ENCODE measurements around the gene FBLN2. TPM values are rescaled to one million over a fixed set of nuclear protein-coding genes. Genes with fewer than 3 reads are reported as not detected.
"Not testable (repeated sequence)": the region's sequence is repeated elsewhere in the genome, so short reads cannot be mapped to it uniquely, and the experiment has no call there.

Gene FBLN2
- polyA plus RNA-seq, 1 donor = 14.4 TPM

DNA sequence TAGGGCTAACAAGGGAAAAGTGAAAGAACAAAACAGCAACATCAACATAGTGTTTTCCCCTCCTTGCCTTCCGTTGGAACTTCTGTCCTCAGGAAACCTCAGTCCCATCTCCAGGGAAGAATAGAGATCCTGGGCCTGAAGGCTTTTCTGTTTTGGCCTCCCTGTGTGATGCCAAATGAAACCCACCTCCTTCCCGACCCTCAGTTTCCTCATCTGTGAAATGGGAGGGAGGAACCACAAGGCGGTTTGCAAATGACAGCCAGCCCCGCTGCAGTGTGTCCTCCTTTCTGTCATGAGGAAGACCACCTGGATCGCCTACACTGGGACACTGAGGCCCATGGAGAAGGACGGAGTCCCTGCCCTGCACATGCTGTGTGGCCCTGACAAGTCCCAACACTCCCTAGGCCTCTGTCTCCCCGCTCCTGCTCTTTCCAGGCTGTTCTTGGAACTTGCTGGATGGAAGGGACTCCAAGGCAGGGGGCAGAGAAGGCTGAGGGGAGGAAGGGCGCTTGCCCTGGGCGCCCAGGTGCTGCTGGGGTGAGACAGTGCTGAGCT is 28.5 kb upstream of the FBLN2 start:
- H3K36me3 ChIP-seq (ENCODE audit: control insufficient read depth, insufficient read depth, low read length) = no peaks in the 10 kb centered on the region
- WGBS (ENCODE audit: insufficient coverage, low lambda C conversion rate) = 60% methylated on average over 1 of the region's 9 CpGs
- no peaks in the 10 kb centered on the region for H3K4me1 ChIP-seq (ENCODE audit: control insufficient read depth, insufficient read depth, low read length)

DNA sequence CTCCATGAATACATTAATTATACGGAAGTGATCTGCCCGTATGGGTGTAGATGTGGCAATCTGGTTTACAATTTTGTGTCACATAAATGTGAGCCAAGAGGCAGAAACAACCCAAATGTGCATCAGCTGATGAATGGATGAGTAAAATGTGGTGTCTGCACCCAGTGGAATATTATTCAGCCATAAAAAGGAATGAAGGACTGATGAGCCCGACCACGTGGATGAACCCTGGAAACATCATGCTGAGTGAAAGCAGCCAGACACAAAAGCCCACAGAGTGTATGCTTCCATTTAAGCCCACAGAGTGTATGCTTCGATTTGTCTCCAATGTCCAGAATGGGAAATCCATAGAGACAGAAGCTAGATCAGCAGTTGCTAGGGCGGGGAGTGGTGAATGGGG is 27.6 kb upstream of the FBLN2 start:
- Histone ChIP-seq H3K27me3 (ENCODE audit: control insufficient read depth, insufficient read depth, low read length) (no peaks in the 10 kb centered on the region), H3K27ac (ENCODE audit: low read length) (no peak overlapping the region), H3K4me1 (ENCODE audit: control insufficient read depth, insufficient read depth, low read length) (no peaks in the 10 kb centered on the region), H3K36me3 (ENCODE audit: control insufficient read depth, insufficient read depth, low read length) (no peaks in the 10 kb centered on the region), H3K9me3 (ENCODE audit: control insufficient read depth, low read depth, low read length) (no peaks in the 10 kb centered on the region), H3K4me3 (ENCODE audit: low read length) (no peak overlapping the region)
- no peak for DNase-seq
- WGBS (ENCODE audit: insufficient coverage, low lambda C conversion rate) = no CpG with 5 or more reads among the region's 6 CpGs

More for the DNA sequence above, 28.5 kb upstream of the FBLN2 start:
- H3K27me3 ChIP-seq (ENCODE audit: control insufficient read depth, insufficient read depth, low read length) = no peaks in the 10 kb centered on the region
- no peak overlapping the region for H3K27ac ChIP-seq (ENCODE audit: low read length)
- H3K9me3 ChIP-seq (ENCODE audit: control insufficient read depth, low read depth, low read length) = no peaks in the 10 kb centered on the region
- H3K4me3 ChIP-seq (ENCODE audit: low read length) = no peak overlapping the region
- DNase-seq = no peak

GRCh38 chr3:13521749-13522148 is 27.2 kb upstream of the FBLN2 start:
- not testable (repeated sequence) for H3K4me3 ChIP-seq (ENCODE audit: low read length); H3K27ac ChIP-seq (ENCODE audit: low read length); H3K27me3 ChIP-seq (ENCODE audit: control insufficient read depth, insufficient read depth, low read length); H3K9me3 ChIP-seq (ENCODE audit: control insufficient read depth, low read depth, low read length); H3K36me3 ChIP-seq (ENCODE audit: control insufficient read depth, insufficient read depth, low read length); DNase-seq; H3K4me1 ChIP-seq (ENCODE audit: control insufficient read depth, insufficient read depth, low read length)
- no CpG with 5 or more reads among the region's 2 CpGs for WGBS (ENCODE audit: insufficient coverage, low lambda C conversion rate)

GRCh38 chr3:13522236-13522635 is 26.7 kb upstream of the FBLN2 start:
- no peaks in the 10 kb centered on the region for H3K4me1 ChIP-seq (ENCODE audit: control insufficient read depth, insufficient read depth, low read length)
- no peaks in the 10 kb centered on the region for H3K27me3 ChIP-seq (ENCODE audit: control insufficient read depth, insufficient read depth, low read length)
- H3K36me3 ChIP-seq (ENCODE audit: control insufficient read depth, insufficient read depth, low read length) = no peaks in the 10 kb centered on the region
- no peak overlapping the region for H3K4me3 ChIP-seq (ENCODE audit: low read length)
- no peak overlapping the region for H3K27ac ChIP-seq (ENCODE audit: low read length)
- no CpG with 5 or more reads among the region's 5 CpGs for WGBS (ENCODE audit: insufficient coverage, low lambda C conversion rate)
- H3K9me3 ChIP-seq (ENCODE audit: control insufficient read depth, low read depth, low read length) = no peaks in the 10 kb centered on the region
- no peak for DNase-seq

GRCh38 chr3:13524979-13525669 is 23.8 kb upstream of the FBLN2 start:
- H3K27ac ChIP-seq (ENCODE audit: low read length) = no peak overlapping the region
- no peak overlapping the region for H3K4me3 ChIP-seq (ENCODE audit: low read length)
- WGBS (ENCODE audit: insufficient coverage, low lambda C conversion rate) = 80% methylated on average over 2 of the region's 10 CpGs

DNA sequence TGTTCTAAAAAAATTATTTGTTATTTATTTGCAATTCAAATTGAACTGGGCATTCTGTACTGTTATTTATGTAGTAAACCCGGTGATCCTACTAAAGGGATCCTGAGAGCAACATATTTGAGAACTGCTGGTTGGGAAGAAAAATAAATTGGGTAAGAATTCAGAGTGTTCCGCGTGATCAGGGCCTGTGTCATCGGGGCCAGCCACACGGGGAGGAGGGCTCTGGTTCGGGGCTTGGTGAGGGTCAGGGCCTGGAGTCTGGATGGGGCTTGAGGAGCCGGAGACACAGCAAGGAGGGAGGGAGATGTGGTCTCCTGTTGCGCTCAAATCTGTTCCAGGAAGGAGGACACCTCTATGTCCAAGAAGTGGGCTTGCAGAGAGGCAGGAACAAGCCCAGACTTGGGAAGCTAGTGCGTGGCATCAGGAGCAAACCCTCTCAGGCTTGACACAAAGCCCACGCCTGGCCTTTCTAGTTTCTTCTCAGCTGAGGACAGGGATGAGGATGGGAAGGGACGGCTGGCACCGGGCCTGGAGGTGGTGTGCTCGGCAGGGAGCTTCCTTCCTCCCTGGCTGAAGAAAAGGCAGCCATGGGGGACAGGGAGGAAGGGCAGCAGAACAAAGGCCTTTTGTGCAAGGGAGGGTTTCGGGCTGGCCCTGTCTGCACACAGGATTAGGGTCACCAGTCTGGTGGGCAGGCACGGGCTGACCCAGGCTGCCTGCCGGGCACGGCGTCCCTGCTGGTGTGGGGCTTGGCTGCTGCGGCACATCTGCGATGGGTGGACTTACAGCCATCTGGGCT is 22.9 kb upstream of the FBLN2 start:
- DNase-seq = no peak
- H3K27me3 ChIP-seq (ENCODE audit: control insufficient read depth, insufficient read depth, low read length) = peaks cover 3% of the 10 kb centered on the region
- H3K9me3 ChIP-seq (ENCODE audit: control insufficient read depth, low read depth, low read length) = no peaks in the 10 kb centered on the region
- H3K36me3 ChIP-seq (ENCODE audit: control insufficient read depth, insufficient read depth, low read length) = no peaks in the 10 kb centered on the region
- no peak overlapping the region for H3K27ac ChIP-seq (ENCODE audit: low read length)
- WGBS (ENCODE audit: insufficient coverage, low lambda C conversion rate) = 100% methylated on average over 1 of the region's 20 CpGs
- H3K4me3 ChIP-seq (ENCODE audit: low read length) = no peak overlapping the region
- H3K4me1 ChIP-seq (ENCODE audit: control insufficient read depth, insufficient read depth, low read length) = no peaks in the 10 kb centered on the region

More at GRCh38 chr3:13524979-13525669, 23.8 kb upstream of the FBLN2 start:
- H3K4me1 ChIP-seq (ENCODE audit: control insufficient read depth, insufficient read depth, low read length) = no peaks in the 10 kb centered on the region
- DNase-seq = no peak
- no peaks in the 10 kb centered on the region for H3K36me3 ChIP-seq (ENCODE audit: control insufficient read depth, insufficient read depth, low read length)
- peaks cover 3% of the 10 kb centered on the region for H3K27me3 ChIP-seq (ENCODE audit: control insufficient read depth, insufficient read depth, low read length)
- H3K9me3 ChIP-seq (ENCODE audit: control insufficient read depth, low read depth, low read length) = no peaks in the 10 kb centered on the region

GRCh38 chr3:13526626-13526949 is 22.3 kb upstream of the FBLN2 start:
- H3K4me3 ChIP-seq (ENCODE audit: low read length) = no peak overlapping the region
- no CpG with 5 or more reads among the region's 5 CpGs for WGBS (ENCODE audit: insufficient coverage, low lambda C conversion rate)
- no peaks in the 10 kb centered on the region for H3K36me3 ChIP-seq (ENCODE audit: control insufficient read depth, insufficient read depth, low read length)
- H3K27ac ChIP-seq (ENCODE audit: low read length) = no peak overlapping the region
- no peaks in the 10 kb centered on the region for H3K9me3 ChIP-seq (ENCODE audit: control insufficient read depth, low read depth, low read length)
- DNase-seq = no peak
- H3K27me3 ChIP-seq (ENCODE audit: control insufficient read depth, insufficient read depth, low read length) = peaks cover 3% of the 10 kb centered on the region
- no peaks in the 10 kb centered on the region for H3K4me1 ChIP-seq (ENCODE audit: control insufficient read depth, insufficient read depth, low read length)

GRCh38 chr3:13528217-13528867 is 20.6 kb upstream of the FBLN2 start:
- no peaks in the 10 kb centered on the region for H3K36me3 ChIP-seq (ENCODE audit: control insufficient read depth, insufficient read depth, low read length)
- DNase-seq = no peak
- no peaks in the 10 kb centered on the region for H3K9me3 ChIP-seq (ENCODE audit: control insufficient read depth, low read depth, low read length)
- no peak overlapping the region for H3K4me3 ChIP-seq (ENCODE audit: low read length)
- H3K4me1 ChIP-seq (ENCODE audit: control insufficient read depth, insufficient read depth, low read length) = no peaks in the 10 kb centered on the region
- WGBS (ENCODE audit: insufficient coverage, low lambda C conversion rate) = 70% methylated on average over 1 of the region's 11 CpGs
- H3K27ac ChIP-seq (ENCODE audit: low read length) = no peak overlapping the region
- peaks cover 3% of the 10 kb centered on the region for H3K27me3 ChIP-seq (ENCODE audit: control insufficient read depth, insufficient read depth, low read length)

DNA sequence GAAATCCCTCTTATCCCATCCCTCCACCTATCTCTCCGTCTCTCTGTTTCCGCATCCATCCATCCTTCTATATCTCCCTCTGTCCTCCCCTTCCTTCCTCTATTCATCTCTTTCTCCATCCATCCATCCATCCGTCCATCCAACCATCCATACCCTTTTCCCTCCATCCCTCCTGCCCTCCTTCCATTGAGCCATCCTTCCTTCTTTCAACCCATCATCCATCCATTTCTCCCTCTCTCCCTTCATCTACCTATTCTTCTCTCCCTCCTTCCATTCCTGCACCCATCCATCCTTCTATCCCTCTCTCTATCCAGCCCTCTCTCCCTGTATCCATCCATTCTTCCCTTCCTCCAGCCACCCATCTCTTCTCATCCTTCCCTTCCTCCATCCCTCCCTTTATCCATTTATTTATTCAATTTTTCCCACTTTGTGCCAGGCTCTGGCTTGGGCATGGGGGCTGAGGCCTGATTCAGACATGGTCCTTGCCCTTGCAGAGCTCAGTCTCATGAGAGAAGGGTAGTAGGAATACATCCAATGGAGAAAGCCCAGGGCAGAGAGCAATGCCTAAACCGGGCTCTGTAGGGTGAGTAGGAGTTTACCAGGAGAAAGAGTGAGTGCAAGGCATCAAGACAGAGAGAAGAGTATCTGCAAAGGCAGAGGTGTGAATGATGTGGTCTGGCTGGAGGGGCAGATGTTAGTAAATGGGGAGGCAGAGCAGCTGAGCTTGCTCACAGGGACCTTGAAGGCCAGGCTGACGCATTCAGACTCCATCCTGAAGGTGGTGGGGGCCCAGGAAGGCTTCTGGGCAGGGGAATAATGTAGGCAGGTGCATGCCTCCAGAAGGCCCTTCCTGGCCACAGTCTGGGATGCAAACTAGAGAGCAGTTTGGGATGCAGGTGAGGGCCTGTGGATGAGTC is 19.5 kb upstream of the FBLN2 start:
- H3K36me3 ChIP-seq (ENCODE audit: control insufficient read depth, insufficient read depth, low read length) = no peaks in the 10 kb centered on the region
- WGBS (ENCODE audit: insufficient coverage, low lambda C conversion rate) = 63% methylated on average over 3 of the region's 5 CpGs
- peaks cover 3% of the 10 kb centered on the region for H3K27me3 ChIP-seq (ENCODE audit: control insufficient read depth, insufficient read depth, low read length)
- no peak overlapping the region for H3K27ac ChIP-seq (ENCODE audit: low read length)
- DNase-seq = no peak
- H3K4me1 ChIP-seq (ENCODE audit: control insufficient read depth, insufficient read depth, low read length) = no peaks in the 10 kb centered on the region
- no peaks in the 10 kb centered on the region for H3K9me3 ChIP-seq (ENCODE audit: control insufficient read depth, low read depth, low read length)
- H3K4me3 ChIP-seq (ENCODE audit: low read length) = no peak overlapping the region
